Measurements from ENCODE around the gene PCNT. TPM values are rescaled to one million over a fixed set of nuclear protein-coding genes. Genes with fewer than 3 reads are reported as not detected.

Gene PCNT
- polyA plus RNA-seq, 1 experiment: 8.5 TPM

DNA sequence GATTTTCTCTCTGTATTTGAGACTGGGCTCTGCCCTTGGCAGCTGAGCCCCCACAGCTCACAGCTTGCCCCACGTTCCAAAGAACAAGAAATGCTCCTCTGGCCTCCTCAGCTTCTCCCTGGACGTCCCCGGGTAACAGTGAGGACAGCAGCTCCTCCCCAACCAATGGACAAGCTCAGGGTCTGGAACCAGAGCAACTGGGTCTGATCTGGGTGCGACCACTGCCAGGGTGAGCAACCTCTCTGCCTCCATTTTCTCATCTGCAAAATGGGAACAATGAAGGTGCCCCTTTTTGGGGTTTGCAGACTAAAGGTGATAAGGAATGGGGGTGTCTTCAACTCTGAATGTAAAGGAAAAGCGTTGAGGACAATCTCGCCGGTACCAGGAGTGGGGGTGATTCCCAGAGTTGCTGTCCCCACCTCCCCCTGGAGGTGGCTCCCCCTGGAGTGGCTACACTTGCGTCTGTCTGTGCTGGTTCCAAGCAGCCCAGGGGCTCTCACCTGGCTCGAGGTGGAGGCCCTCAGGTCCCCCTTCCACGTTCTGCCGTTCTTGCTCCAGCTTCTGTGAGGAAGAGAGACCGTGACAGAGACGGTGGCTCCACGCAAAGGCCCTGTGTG is 7.1 kb upstream of the PCNT start:
- Histone ChIP-seq H3K9me3 (ENCODE audit: control insufficient read depth, insufficient read depth, low read length) (no peaks in the 10 kb centered on the region; the same call in 1 of the 2 replicates), H3K27me3 (ENCODE audit: control insufficient read depth, insufficient read depth, low read length) (no peaks in the 10 kb centered on the region), H3K27ac (ENCODE audit: low read depth, low read length) (no peak overlapping the region), H3K4me3 (ENCODE audit: low read depth, low read length) (no peak overlapping the region)
- DNase-seq (ENCODE audit: low read depth, low spot score): no peak
- ChIA-PET POLR2A (no interaction called here), CTCF (no interaction called here)
- TF ChIP-seq, protein P1, sequence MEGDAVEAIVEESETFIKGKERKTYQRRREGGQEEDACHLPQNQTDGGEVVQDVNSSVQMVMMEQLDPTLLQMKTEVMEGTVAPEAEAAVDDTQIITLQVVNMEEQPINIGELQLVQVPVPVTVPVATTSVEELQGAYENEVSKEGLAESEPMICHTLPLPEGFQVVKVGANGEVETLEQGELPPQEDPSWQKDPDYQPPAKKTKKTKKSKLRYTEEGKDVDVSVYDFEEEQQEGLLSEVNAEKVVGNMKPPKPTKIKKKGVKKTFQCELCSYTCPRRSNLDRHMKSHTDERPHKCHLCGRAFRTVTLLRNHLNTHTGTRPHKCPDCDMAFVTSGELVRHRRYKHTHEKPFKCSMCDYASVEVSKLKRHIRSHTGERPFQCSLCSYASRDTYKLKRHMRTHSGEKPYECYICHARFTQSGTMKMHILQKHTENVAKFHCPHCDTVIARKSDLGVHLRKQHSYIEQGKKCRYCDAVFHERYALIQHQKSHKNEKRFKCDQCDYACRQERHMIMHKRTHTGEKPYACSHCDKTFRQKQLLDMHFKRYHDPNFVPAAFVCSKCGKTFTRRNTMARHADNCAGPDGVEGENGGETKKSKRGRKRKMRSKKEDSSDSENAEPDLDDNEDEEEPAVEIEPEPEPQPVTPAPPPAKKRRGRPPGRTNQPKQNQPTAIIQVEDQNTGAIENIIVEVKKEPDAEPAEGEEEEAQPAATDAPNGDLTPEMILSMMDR (IDR thresholded peaks at IDR 0.05; ENCODE audit: low read depth, low read length): no peak

DNA sequence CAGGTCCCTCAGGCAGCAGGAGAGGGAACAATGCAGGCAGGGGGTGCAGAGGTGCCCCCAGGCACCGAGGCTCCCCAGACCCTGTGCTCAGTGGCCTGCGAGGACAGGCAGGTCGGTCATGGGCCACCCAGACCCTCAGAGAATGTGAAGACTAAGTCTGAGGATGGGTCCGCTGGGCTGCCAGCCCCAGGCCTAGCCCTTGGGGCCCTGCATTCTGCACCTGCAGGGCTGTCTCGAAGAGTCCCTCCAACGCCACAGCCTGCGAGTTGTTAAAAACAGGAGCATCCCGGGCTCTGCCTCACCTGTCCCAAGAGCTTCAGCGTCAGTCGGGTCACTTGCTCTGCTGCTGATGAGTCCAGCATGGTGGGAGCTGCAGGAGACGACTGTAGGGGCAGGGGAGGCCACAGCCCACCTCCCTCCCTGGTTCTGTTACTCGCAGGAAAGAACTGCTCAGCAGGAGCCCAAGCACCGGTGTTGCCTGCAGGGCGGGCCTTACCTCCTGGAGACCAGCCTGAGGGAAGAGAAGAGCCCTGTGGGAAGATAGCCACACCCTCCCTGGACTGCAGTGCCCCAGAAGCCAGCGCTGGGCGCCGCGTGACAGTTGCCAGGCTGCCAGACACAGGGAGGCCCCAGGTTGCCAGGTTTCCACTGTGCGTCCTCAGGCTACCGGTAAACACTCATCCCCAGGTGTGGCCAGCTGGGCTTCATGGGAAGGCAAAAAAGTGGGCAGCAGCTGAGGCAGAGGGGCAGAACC is 6.1 kb upstream of the PCNT start:
- no peak overlapping the region for H3K27ac ChIP-seq (ENCODE audit: low read depth, low read length)
- no peak for DNase-seq (ENCODE audit: low read depth, low spot score)
- TF ChIP-seq, protein P1 (IDR thresholded peaks at IDR 0.05; ENCODE audit: low read depth, low read length): no peak
- H3K27me3 ChIP-seq (ENCODE audit: control insufficient read depth, insufficient read depth, low read length): no peaks in the 10 kb centered on the region
- CTCF ChIA-PET: no interaction called here
- POLR2A ChIA-PET: no interaction called here
- H3K4me3 ChIP-seq (ENCODE audit: low read depth, low read length): no peak overlapping the region
- no peaks in the 10 kb centered on the region; the same call in 1 of the 2 replicates for H3K9me3 ChIP-seq (ENCODE audit: control insufficient read depth, insufficient read depth, low read length)

DNA sequence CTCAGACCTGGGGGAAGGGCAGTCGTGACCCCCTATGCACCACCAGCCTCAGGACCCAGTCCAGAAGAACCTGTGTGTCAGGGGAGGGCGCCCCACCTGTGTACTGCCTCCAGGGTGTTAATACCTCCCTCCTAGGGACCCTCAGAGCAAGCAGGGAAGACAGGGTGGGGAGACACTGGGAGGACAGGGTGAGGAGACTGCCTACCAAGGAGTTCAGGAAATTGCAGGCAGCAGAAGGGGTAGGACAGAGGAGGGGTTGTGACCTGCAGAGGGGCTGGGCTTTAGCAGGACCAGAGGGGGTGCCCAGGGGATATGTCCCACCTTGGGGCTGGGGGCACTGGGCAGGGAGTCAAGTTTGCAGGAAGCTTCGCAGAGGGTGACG is 5.5 kb upstream of the PCNT start:
- H3K4me3 ChIP-seq (ENCODE audit: low read depth, low read length): no peak overlapping the region
- H3K27me3 ChIP-seq (ENCODE audit: control insufficient read depth, insufficient read depth, low read length): no peaks in the 10 kb centered on the region
- H3K9me3 ChIP-seq (ENCODE audit: control insufficient read depth, insufficient read depth, low read length): no peaks in the 10 kb centered on the region; the same call in 1 of the 2 replicates
- TF ChIP-seq, protein P1 (IDR thresholded peaks at IDR 0.05; ENCODE audit: low read depth, low read length): no peak
- CTCF ChIA-PET: no interaction called here
- DNase-seq (ENCODE audit: low read depth, low spot score): no peak
- no peak overlapping the region for H3K27ac ChIP-seq (ENCODE audit: low read depth, low read length)
- POLR2A ChIA-PET: no interaction called here

DNA sequence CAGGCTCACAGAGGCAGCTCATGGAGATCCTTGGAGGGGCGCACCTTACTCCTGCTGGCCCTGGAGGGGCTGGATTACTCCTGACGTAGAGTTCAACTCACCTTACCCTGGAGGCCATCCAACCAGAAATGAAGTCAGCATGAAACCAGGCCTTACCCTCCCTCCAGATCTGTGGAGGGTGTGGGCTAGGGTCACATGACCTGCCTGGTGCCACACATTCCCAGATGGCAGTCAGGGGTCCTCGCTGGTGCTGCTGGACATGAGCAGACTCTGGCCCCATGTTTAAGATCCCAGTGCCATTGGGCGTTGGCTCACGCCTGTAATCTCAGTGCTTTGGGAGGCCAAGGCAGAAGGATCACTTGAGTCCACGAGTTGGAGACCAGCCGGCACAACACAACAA is 4.8 kb upstream of the PCNT start:
- TF ChIP-seq, protein P1 (IDR thresholded peaks at IDR 0.05; ENCODE audit: low read depth, low read length): no peak
- H3K9me3 ChIP-seq (ENCODE audit: control insufficient read depth, insufficient read depth, low read length): peaks cover 2% of the 10 kb centered on the region; the same call in 1 of the 2 replicates
- POLR2A ChIA-PET: no interaction called here
- H3K4me3 ChIP-seq (ENCODE audit: low read depth, low read length): no peak overlapping the region
- H3K27me3 ChIP-seq (ENCODE audit: control insufficient read depth, insufficient read depth, low read length): no peaks in the 10 kb centered on the region
- DNase-seq (ENCODE audit: low read depth, low spot score): no peak
- CTCF ChIA-PET: no interaction called here
- no peak overlapping the region for H3K27ac ChIP-seq (ENCODE audit: low read depth, low read length)

DNA sequence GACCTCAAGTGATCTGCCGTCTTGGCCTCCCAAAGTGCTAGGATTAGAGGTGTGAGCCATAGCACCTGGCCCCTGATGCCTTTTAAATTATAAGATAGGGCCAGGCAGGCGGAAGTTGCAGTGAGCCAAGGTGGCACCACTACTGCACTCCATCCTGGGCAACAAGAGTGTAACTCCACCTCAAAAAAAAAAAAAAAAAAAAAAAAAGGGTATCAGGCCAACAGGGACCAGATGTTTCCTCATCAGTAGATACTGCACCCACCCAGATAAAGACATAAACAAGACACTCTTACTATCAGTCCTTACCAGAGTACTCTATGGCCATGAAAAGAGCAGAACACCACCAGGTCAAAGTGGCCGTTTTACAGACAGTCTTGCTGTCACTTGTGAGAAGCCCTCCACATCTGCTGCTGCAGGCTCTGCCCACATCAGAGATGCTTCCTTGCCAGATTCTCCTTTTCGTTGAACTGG is 3.6 kb upstream of the PCNT start:
- Histone ChIP-seq H3K9me3 (ENCODE audit: control insufficient read depth, insufficient read depth, low read length) (peaks cover 2% of the 10 kb centered on the region; the same call in 1 of the 2 replicates), H3K27me3 (ENCODE audit: control insufficient read depth, insufficient read depth, low read length) (no peaks in the 10 kb centered on the region), H3K4me3 (ENCODE audit: low read depth, low read length) (peak overlapping the region; percentile 22), H3K27ac (ENCODE audit: low read depth, low read length) (no peak overlapping the region)
- ChIA-PET POLR2A (no interaction called here), CTCF (no interaction called here)
- DNase-seq (ENCODE audit: low read depth, low spot score): no peak
- TF ChIP-seq, protein P1 (IDR thresholded peaks at IDR 0.05; ENCODE audit: low read depth, low read length): no peak
